GM12878 (cell line): Measurements from ENCODE around the gene UBE2G2. TPM values are rescaled to one million over a fixed set of nuclear protein-coding genes. Genes with fewer than 3 reads are reported as not detected.

ENCODE experiments used
- ATAC-seq: fragments of 200-7000 bp; cut with Tn5 transposase; 3 replicates; pipeline ENCODE4 v1.9.1; 2020; ENCODE audit warnings: mild to moderate bottlenecking, moderate library complexity
- BruUV-seq: library from RNA; stranded (reverse); fragments of 400-500 nt; replicated peaks from 2 replicates; lab custom pipeline; 2021; lab: Mats Ljungman, UMichigan
- CTCF ChIA-PET: fragments of 300-600 bp; sonication (Branson Sonifier 250); formaldehyde crosslinking; extraction: SDS; loops from one replicate; lab custom pipeline; 2021; ENCODE audit warnings: inconsistent platforms; lab: Yijun Ruan, JAX
- POLR2A ChIA-PET: fragments of 350-600 bp; formaldehyde crosslinking; extraction: SDS; loops from one replicate; lab custom pipeline; 2021; ENCODE audit warnings: inconsistent platforms; lab: Charles Lee
- RAD21 ChIA-PET: fragments of 300-600 bp; sonication (Branson Sonifier 250); formaldehyde crosslinking; loops from one replicate; lab custom pipeline; 2023; ENCODE audit warnings: antibody characterized with exemption; ENCODE audit not compliant: unreplicated experiment; lab: Charles Lee
- SMC1A ChIA-PET: fragments of 300-600 bp; sonication (Branson Sonifier 250); formaldehyde crosslinking; loops from one replicate; lab custom pipeline; 2023; ENCODE audit not compliant: unreplicated experiment, uncharacterized antibody; lab: Charles Lee
- DNase-seq: peaks from one replicate; pipeline ENCODE4 v3.0.0-alpha.2; 2011; ENCODE audit warnings: low read depth, low spot score
- FAIRE-seq: peaks from 3 replicates; lab custom pipeline; 2011; peaks lifted over from hg19 to GRCh38; lab: Jason Lieb, UNC
- H2AFZ ChIP-seq: 2 replicates; pipeline ENCODE4 v1.6.0; 2011; ENCODE audit warnings: low read depth, low read length, control low read depth; ENCODE audit not compliant: control insufficient read depth
- H3K27ac ChIP-seq: 2 replicates; pipeline ENCODE4 v1.5.1; 2011; ENCODE audit warnings: control low read depth; ENCODE audit not compliant: control insufficient read depth, insufficient read depth
- H3K27me3 ChIP-seq, 2 experiments: replicated peaks in 1 of 2; 2 replicates each; pipeline versions ENCODE4 v1.6.0 to v1.6.1; 2011; ENCODE audit warnings: low read length in 1 of 2; ENCODE audit not compliant: control insufficient read depth in 2 of 2, insufficient read depth in 2 of 2
- H3K36me3 ChIP-seq, 2 experiments: 2 replicates each; pipeline ENCODE4 v1.5.1; 2011; ENCODE audit warnings: low read length in 1 of 2; ENCODE audit not compliant: control insufficient read depth in 2 of 2, insufficient read depth in 2 of 2
- H3K4me1 ChIP-seq: 2 replicates; pipeline ENCODE4 v1.6.1; 2011; ENCODE audit warnings: mild to moderate bottlenecking, low read length, moderate library complexity, mixed read lengths; ENCODE audit not compliant: control insufficient read depth, insufficient read depth
- H3K4me2 ChIP-seq: 2 replicates; pipeline ENCODE4 v1.6.0; 2011; ENCODE audit warnings: control low read depth; ENCODE audit not compliant: control insufficient read depth, insufficient read depth
- H3K4me3 ChIP-seq: fragments of 200-600 bp; sonication (generic); 2 replicates; pipeline ENCODE4 v1.5.1; 2016
- H3K79me2 ChIP-seq: 2 replicates; pipeline ENCODE4 v1.6.0; 2011; ENCODE audit warnings: low read length; ENCODE audit not compliant: control insufficient read depth, insufficient read depth
- H3K9ac ChIP-seq: 2 replicates; pipeline ENCODE4 v1.8.0; 2011; ENCODE audit warnings: low read length, control low read depth, mixed read lengths; ENCODE audit not compliant: control insufficient read depth, insufficient read depth
- H3K9me3 ChIP-seq: replicated peaks from 3 replicates; pipeline ENCODE4 v1.5.1; 2011; ENCODE audit warnings: mild to moderate bottlenecking, low read length; ENCODE audit not compliant: control insufficient read depth, insufficient read depth
- H4K20me1 ChIP-seq: 2 replicates; pipeline ENCODE4 v1.6.0; 2011; ENCODE audit not compliant: control insufficient read depth, insufficient read depth
- CBX5 ChIP-seq: sonication (generic); IDR thresholded peaks from 2 replicates; pipeline ENCODE4 v1.6.1; 2016; ENCODE audit warnings: low read depth, moderate library complexity, mild to moderate bottlenecking, inconsistent platforms
- CREM ChIP-seq: IDR thresholded peaks from 2 replicates; pipeline ENCODE4 v1.6.1; 2014; ENCODE audit warnings: antibody characterized with exemption, low read depth
- CTCF ChIP-seq, 3 experiments: IDR thresholded peaks in 2 of 3; conservative IDR thresholded peaks in 1 of 3; 2 replicates each; pipeline ENCODE4 v1.5.1; 2011; ENCODE audit warnings: low read depth in 3 of 3, low read length in 3 of 3, mild to moderate bottlenecking in 3 of 3, control low read depth in 2 of 3, moderate library complexity in 2 of 3, inconsistent platforms in 1 of 3, mixed read lengths in 1 of 3; ENCODE audit not compliant: control insufficient read depth in 2 of 3, insufficient read depth in 1 of 3; ENCODE audit errors: extremely low read depth in 1 of 3
- ESRRA ChIP-seq: IDR thresholded peaks from 2 replicates; pipeline ENCODE4 v1.6.1; 2012; ENCODE audit warnings: mild to moderate bottlenecking, low read length, improper control_type of control experiment
- LARP7 ChIP-seq: fragments of 450-650 bp; IDR thresholded peaks from 2 replicates; pipeline ENCODE4 v1.6.1; 2017; ENCODE audit warnings: mild to moderate bottlenecking
- MLLT1 ChIP-seq: fragments of 450-650 bp; IDR thresholded peaks from 2 replicates; pipeline ENCODE4 v1.6.1; 2016; ENCODE audit warnings: mild to moderate bottlenecking
- MTA2 ChIP-seq: fragments of 450-650 bp; IDR thresholded peaks from 2 replicates; pipeline ENCODE4 v1.6.1; 2016; ENCODE audit warnings: low read depth, mild to moderate bottlenecking, moderate library complexity
- NFXL1 ChIP-seq: fragments of 450-650 bp; IDR thresholded peaks from 2 replicates; pipeline ENCODE4 v1.6.1; 2017; ENCODE audit warnings: antibody characterized with exemption, mild to moderate bottlenecking, borderline replicate concordance
- NFYB ChIP-seq: IDR thresholded peaks from 2 replicates; pipeline ENCODE4 v1.6.1; 2011; ENCODE audit warnings: low read depth, mild to moderate bottlenecking, low read length, improper control_type of control experiment, moderate library complexity; ENCODE audit not compliant: insufficient read depth
- NRF1 ChIP-seq: conservative IDR thresholded peaks from 2 replicates; pipeline ENCODE4 v1.6.1; 2011; ENCODE audit warnings: mild to moderate bottlenecking, low read depth, low read length, improper control_type of control experiment
- SMARCA5 ChIP-seq: fragments of 450-650 bp; IDR thresholded peaks from 2 replicates; pipeline ENCODE4 v1.6.1; 2017; ENCODE audit warnings: mild to moderate bottlenecking
- ZNF687 ChIP-seq: fragments of 450-650 bp; IDR thresholded peaks from 2 replicates; pipeline ENCODE4 v1.6.1; 2017; ENCODE audit warnings: mild to moderate bottlenecking, moderate library complexity
- WGBS: methylation state at CpG from one replicate; pipeline ENCODE4 v1.1.6; 2016; ENCODE audit warnings: low lambda C conversion rate; ENCODE audit not compliant: insufficient replicate concordance, insufficient coverage; ENCODE audit errors: missing lambda C conversion rate; 5-methylcytosine and 5-hydroxymethylcytosine counted together
- in situ Hi-C: fragments of 300-500 bp; cut with MboI; formaldehyde crosslinking; loops from 9 replicates; pipeline ENCODE4 v1.14.3; 2018; ENCODE audit warnings: mixed read lengths
- intact Hi-C: fragments of 100-400 bp; cut with micrococcal nuclease; formaldehyde crosslinking; loops from one replicate; pipeline ENCODE4 v1.14.2; 2022; ENCODE audit not compliant: unreplicated experiment
- polyA plus RNA-seq, 11 experiments: library from polyadenylated mRNA; depleted of rRNA in 4 of 11; unstranded in 6 of 11; stranded (reverse) in 5 of 11; fragments of >200 nt; fragmentation: Nextera tagmentation in 4 of 11; fragmentation: Illumina TruSeq in 1 of 11; extraction: Ambion mirVana in 4 of 11; extraction: Trizol in 1 of 11; gene quantifications; 1 replicate in 1 of 11; 2 replicates in 10 of 11; pipeline versions ENCODE4 v1.2.1 to v1.2.3, GENCODE V29; 2011 to 2016; ENCODE audit warnings: inconsistent platforms in 2 of 11, missing spikeins in 2 of 11, low read depth in 1 of 11
- total RNA-seq, 4 experiments: library from RNA; depleted of rRNA in 3 of 4; stranded (reverse); fragments of >200 nt in 3 of 4; fragmentation: Illumina TruSeq in 1 of 4; extraction: Trizol in 1 of 4; gene quantifications; 2 replicates each; pipeline versions ENCODE4 v1.2.1 to v1.2.3, GENCODE V29; 2013 to 2021

UBE2G2 gene
- total and polyA plus RNA-seq, 10 of the 15 experiments (the other 5 are each of a cell fraction or from before 2014, with no cell fraction given), result 27.0 to 139 (median 75.9) TPM

GRCh38 chr21:44750675-44751025 is 51.0 kb downstream of the UBE2G2 start:
- FAIRE-seq, result no peak
- H3K4me2 ChIP-seq, result no peak overlapping the region
- in situ Hi-C loops, result no loop called here

More at GRCh38 chr21:44750675-44751025, 51.0 kb downstream of the UBE2G2 start:
- WGBS, result 27% methylated on average over 9 of the region's 12 CpGs
- RAD21 ChIA-PET, result no interaction called here
- no peak overlapping the region for H2AFZ ChIP-seq
- H3K27me3 ChIP-seq, result no peaks in the 10 kb centered on the region
- DNase-seq (no peak), ATAC-seq (no peak)
- H3K27ac ChIP-seq, result no peak overlapping the region
- POLR2A ChIA-PET, result no interaction called here
- H3K9ac ChIP-seq, result no peak overlapping the region
- intact Hi-C loops, result no loop called here
- no peak overlapping the region for H3K4me3 ChIP-seq
- no peaks in the 10 kb centered on the region for H3K36me3 ChIP-seq
- SMC1A ChIA-PET, result interaction anchor here (0.7 kb wide), 1 partner anchor 242 kb away, joined by 3 read pairs; no protein-coding TSS in a partner anchor
- no peaks in the 10 kb centered on the region for H3K79me2 ChIP-seq
- H4K20me1 ChIP-seq, result no peaks in the 10 kb centered on the region
- BruUV-seq, result no TSS peak
- no peaks in the 10 kb centered on the region; the same call in 2 of the 3 replicates for H3K9me3 ChIP-seq
- CTCF ChIA-PET, result interaction anchor here (0.6 kb wide), 1 partner anchor 8 kb away, joined by 3 read pairs; no protein-coding TSS in a partner anchor
- no peaks in the 10 kb centered on the region for H3K4me1 ChIP-seq
- TF ChIP-seq LARP7 (no peak), SMARCA5 (no peak), NFXL1 (no peak), MTA2 (no peak), CBX5 (no peak), ESRRA (no peak), NFYB (no peak), CTCF (IDR thresholded peaks at IDR 0.05 in 2 of 3, conservative IDR thresholded peaks at IDR 0.05 in 1 of 3; ENCODE audit: control insufficient read depth in 2 of 3, extremely low read depth in 1 of 3, insufficient read depth in 1 of 3, low read depth in 3 of 3, low read length in 3 of 3) (no peak), ZNF687 (no peak), CREM (no peak), NRF1 (no peak), MLLT1 (no peak)
